Activated gamma-delta T cell treated with anti-CD3 and anti-CD28 coated beads, Interleukin-2, amount 50 U/mL, for 16 hours (primary cell): Measurements from ENCODE around the gene PFKFB2.

Source experiments
- DNase-seq: peaks from one replicate; pipeline ENCODE4 v3.0.0-alpha.2; 2020; ENCODE audit warnings: low read depth

PFKFB2 gene

DNA sequence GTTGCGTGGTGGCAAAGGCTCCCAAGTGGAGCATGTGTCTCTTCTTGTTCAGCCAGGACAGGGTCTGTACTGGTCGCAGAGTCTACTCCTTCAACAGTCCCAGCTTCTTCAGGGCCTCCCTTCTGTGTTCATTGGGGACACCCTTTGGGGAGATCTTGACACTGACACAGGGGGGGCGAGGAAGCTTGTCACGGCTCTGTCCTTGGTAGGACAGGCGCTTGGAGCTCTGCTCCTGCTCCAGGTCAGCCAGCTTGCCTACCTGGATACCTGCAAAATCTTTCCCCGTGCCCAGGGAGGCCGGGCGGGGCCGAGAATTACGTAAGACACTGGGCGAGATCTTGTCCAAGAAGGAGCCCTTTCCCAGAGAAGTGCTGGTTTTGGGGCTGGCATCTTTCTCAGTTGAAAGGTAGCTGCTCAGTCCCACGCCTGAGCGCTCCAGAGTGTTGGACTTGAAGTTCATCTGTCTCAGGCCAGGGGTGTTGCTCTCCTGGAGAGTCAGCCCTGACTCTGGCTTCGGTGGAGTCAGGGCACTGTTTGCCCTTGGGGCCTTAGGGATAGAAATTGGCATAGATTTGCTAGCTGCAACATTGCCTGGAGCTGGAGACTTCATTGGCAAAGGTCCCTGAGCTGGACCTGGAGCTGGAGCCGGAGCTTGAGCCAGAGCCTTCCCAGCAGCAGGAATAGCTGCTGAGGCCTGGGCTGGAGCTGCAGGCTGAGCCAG is 31.0 kb upstream of the PFKFB2 start:
- DNase-seq: no peak

DNA sequence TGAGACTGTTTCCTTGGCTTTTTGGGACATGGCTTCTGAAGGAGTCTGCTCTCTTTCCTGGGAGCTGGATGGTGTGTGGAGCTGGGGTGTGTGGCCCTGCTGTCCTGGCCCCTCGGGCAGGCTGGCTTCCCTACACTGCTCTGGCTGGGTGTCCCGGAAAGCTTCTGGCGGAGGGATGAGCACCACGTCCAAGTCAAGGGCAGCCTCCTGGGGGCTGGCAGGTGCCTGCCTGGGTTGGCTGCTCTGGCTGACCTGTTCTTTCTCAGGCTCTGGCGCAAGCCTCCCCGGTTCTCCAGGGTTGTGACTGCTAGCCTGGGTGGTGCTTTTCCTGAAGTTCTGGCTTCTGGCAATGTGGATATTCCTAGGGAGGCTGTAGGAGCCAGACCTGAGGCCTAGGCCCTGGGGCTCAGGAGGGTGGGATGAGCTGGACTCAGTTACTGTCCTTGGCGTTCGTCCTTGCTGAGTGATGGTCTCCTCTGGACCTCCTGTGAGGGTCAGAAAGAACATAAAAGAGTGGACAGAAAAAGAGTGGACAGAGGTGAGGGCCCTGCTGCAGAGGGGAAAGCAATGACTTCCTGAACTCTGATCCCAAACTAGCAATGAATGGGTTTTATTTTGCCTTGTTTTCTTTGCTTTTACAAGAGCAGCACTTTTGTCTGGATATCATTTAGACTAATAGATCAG is 29.9 kb upstream of the PFKFB2 start:
- DNase-seq: no peak

DNA sequence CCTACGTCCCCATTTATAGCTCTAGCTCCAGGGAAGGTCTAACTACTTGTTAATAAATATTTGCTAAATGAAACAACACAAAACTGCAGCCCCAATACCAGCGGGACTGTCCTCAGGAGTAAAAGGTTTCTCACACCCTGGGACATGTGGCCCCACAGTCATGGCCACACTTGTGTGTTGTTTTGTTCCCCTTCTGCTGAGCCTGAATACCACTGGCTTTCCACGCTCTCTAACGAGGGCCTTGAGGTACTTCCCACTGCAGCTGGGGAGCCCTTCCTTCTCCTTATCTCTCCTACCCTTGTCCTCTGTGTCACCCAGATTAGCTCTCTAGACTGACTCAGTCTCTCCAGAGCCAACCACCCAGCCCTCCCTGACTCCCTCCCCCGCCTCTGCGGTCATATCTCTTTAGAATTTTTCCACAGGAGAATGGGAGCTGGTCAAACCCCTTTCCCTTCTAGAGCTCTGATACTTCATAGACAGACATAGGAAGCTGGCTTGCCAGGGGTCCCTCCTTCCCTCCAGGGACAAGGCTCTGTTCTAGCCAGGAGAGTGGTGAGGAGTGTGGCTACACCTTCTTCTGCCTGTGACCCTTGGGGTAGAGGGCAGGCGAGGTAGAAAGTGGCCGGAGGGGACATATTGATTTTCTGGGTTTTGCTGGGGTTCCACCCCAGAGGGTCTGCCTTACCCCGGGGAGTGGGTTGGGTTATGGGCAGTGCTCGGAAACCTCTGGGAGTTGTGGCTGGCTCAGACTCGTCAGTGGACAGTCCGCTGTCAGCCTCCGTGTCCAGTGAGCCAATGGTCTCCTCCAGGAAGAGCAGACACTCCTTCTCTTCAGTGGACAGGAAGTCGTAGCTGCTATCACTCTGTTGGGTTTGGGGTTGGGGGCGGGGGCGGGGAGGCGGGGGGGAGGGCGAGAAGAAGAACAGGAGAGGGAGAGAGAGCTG is 28.6 kb upstream of the PFKFB2 start:
- no peak for DNase-seq

DNA sequence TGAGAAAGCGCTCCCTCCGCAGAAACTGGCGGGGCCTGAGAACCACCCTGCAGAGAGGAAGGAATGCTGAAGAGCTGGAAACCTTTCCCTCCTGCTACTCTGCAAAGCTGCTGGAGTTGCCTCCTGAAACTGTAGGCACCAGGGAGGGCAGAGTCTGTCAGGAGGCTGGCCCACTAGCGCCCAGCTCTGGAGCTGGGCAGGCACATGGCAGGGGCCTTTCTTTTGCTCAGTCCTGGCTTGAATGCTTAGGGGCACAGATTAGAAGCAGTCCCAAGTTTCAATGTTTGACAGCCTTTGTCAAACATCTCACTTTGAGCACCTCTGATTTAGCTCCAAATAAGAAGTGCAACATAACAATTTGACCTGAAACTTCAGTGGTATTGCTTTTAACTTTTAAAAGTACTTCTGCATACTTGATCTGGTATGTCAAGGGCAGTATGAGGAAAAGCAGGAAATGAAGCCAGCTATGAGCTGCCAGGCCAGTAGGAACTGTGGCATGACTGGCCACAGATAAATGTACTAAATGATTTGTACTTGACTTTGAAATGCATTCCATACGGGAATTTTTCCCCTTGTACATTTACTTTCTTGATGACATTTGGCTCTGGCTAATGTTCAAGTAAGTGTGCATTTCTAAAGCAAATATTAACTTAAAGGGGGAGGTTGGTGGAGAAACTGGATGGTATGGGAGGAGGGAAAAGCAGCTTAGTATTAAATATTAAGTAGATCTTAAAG is 27.8 kb upstream of the PFKFB2 start:
- DNase-seq: no peak

GRCh38 chr1:207026104-207026534 is 27.0 kb upstream of the PFKFB2 start:
- no peak for DNase-seq

- no peak for DNase-seq
Measured at GRCh38 chr1:207027206-207027777, 25.8 kb upstream of the PFKFB2 start.

DNA sequence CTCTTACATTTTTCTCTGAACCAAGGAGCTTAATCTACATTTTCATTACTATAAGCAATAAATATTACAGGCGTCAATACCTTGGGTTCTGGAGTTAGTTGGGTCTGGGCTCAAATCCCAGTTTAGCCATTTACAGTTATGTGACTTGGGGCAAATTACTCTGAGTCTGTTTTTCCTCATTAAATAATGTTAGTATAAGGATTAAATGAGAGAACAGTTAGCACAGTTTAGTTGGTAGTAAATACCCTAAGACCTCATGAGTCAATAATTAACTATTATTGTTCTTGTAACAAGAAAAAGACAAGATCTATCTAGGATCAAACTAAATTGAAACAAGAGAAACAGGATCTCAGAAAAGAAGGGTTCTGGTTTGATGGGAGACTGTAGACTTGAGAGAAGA is 25.2 kb upstream of the PFKFB2 start:
- no peak for DNase-seq

- DNase-seq: no peak
Measured at GRCh38 chr1:207028884-207029650, 24.0 kb upstream of the PFKFB2 start.

GRCh38 chr1:207029701-207030521 is 23.2 kb upstream of the PFKFB2 start:
- DNase-seq: no peak

GRCh38 chr1:207030522-207031009 is 22.5 kb upstream of the PFKFB2 start:
- no peak for DNase-seq

- no peak for DNase-seq
Measured at GRCh38 chr1:207031016-207031415, 22.1 kb upstream of the PFKFB2 start.

DNA sequence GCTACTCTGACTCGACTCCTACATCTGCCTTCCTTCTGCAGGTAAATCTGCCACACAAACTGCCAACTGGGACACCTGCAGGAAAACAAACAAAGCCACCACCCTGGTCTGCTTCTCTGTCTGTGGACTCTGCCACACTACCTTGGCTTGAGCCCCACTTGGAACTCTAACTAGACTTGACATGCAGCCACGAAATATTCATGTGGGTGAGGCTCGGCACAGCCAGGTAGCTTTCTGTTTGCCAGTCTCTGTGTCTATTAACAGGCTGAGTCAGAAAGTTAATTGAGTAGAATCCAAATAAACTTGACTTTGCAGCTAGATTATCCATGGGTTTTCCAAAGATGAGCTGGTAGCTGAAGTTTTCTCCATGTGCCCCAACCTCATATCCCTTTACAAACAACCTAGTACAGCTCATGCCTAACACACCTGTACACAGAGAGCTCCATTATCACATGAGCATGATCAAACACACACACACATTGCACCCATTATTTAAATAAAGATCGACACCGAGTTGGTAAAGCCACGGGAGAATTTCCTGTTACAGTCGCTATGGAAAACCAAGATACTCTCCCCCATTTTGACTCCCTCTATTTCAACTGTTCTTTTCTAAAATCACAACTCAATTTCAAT is 21.3 kb upstream of the PFKFB2 start:
- no peak for DNase-seq

GRCh38 chr1:207032528-207033017 is 20.5 kb upstream of the PFKFB2 start, which contains the start of gene C1orf116:
Gene C1orf116 (minus strand): TSS chr1:207032756. CDS start chr1:207027598, 5,158 bp downstream.
- no peak for DNase-seq

- DNase-seq: no peak
Measured at GRCh38 chr1:207033302-207033701, 19.8 kb upstream of the PFKFB2 start.

DNA sequence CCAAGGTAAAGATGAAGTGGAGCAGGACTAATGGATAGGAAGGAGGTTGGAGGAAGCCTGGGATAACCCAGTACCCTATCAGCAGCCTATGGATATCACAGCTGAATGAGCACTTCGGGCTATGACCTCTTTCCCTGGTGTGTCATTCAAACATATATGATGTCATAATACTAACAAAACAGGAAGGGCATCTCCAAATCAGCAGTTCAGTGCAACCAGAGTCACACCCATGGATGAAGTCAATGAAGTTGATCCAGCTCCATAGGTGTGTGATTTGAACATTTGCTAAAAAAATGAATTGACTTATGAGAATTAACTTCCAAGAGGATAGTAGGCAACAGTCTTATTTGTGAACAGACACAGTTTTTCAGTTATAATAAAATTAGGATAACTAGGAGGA is 18.9 kb upstream of the PFKFB2 start:
- no peak for DNase-seq

- DNase-seq: no peak
Measured at GRCh38 chr1:207034998-207035397, 18.1 kb upstream of the PFKFB2 start.

GRCh38 chr1:207035877-207036551 is 17.1 kb upstream of the PFKFB2 start:
- no peak for DNase-seq

DNA sequence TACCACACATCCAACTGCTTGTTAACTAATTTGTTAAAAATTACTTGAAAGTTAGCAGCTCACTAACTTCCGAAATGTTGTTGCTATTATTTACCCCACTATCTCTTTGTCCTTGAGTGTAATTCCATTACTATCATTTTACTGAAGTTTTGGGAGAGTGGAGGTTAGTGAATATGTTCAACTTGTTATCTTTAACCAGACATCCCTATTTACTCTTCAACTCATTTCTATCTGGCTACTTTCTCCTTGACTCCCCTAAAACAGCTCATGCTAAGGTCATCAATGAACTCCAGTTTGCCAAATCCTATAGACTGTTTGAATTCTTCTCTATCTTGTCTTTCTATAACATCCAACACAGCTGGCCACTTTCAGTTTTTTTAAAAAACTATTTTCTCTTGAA is 16.2 kb upstream of the PFKFB2 start:
- no peak for DNase-seq
